Left renal pelvis (tissue), 4 donors: Measurements from ENCODE around the gene MTTP. TPM values are rescaled to one million over a fixed set of nuclear protein-coding genes. Genes with fewer than 3 reads are reported as not detected.

Source experiments
- DNase-seq, 4 donors: peaks; one replicate each; pipeline ENCODE4 v3.0.0-alpha.2; 2013; ENCODE audit warnings: low read depth in 4 of 4, low spot score in 3 of 4
- polyA plus RNA-seq, 4 donors: library from polyadenylated mRNA; unstranded; fragments of 120-200 nt; gene quantifications; one replicate each; pipeline ENCODE4 v1.2.1, GENCODE V29; 2013; ENCODE audit not compliant: insufficient read length in 4 of 4

Gene MTTP
- polyA plus RNA-seq, 4 donors, result 0.98 to 11.7 (median 8.1) TPM

DNA sequence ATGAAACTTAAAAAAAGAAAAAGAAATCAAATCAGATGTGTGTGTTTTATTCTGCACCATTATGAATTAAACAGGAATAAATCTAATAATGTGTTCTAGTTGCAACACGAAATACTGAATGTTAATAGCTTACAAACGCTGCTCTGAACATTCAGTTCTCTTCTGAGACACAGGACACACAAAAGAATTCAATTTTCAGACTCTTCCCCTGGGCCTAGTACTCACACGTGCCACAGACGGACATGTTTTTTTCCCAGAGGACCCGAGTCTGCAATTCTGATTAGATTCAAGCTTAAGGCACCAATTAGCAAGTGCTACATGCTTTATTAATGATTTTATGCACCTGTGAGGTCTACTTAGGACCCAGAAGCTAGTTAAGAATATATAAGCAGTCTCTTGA, 62.5 kb downstream of the MTTP start:
- DNase-seq, result no peak

DNA sequence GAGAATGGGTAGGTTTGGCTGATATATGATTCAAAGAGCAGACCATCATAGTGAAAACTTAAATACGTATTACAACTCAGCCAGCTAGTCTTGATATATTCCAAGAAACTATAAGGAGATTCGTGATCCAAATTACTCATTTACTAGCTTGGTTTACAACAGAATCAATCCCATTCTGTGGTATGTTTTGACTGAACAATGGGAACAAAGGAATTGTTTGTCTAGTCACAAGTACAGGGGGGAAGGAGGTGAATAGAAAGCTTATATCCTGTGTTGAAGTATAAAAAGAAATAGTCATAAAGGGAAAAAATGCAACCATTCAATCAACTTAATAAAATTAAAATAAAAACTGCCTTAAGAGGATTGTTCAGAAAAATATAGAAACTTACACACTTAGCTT, 66.1 kb downstream of the MTTP start:
- DNase-seq, result no peak

DNA sequence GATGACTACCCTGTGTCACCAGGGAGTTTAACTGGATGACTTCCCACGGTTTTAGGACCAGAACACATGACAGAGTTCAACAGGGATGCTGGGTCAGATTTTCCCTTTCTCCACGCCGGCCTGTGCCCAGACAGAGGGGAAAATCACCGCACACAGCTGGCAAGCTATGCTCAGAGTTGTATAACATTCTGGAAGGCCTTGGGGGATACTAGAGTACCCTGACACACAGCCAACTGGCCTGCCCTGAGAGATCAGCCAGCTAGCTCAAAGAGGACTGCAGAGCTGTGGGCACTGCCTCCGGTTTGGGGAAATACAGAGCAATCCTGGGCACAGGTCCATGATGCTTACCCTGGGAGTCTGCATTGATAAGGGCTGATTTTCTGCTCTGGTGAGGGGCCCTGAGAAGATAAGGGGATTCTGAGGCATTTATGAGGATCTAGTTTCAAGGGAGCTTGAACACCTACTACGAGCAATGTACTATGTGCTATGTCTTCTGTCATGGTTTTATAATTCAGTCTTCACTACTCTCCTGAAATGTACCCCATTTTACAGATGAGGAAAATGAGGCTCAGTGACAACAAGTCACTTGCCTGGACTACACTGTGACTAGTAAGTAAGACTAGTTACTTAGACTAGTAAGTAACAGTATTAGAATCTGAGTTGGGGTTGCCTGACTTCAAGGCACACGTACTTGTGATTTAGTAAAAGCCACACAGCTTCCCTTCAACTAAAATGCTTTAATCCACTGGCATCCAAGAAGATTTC, 68.3 kb downstream of the MTTP start:
- DNase-seq, result no peak

DNA sequence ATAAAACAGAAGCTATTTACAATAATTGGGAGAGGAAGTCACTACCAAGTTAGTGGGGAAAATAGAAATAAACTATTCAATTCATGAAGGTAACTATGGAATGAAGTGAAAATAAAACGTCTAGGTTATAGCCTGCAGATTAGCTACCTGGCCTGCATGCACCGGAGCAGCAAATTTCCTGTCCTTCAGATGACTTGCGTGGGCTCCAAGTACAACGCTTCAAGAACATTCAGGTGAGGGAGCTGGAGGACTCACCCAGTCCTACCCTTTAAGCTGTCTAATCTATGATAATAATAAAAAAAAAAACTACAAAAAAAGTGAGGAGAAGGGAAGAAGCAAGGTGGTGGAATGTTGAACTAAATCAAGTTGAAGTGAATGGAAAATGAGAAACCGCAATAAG, 69.8 kb downstream of the MTTP start:
- DNase-seq, result no peak

DNA sequence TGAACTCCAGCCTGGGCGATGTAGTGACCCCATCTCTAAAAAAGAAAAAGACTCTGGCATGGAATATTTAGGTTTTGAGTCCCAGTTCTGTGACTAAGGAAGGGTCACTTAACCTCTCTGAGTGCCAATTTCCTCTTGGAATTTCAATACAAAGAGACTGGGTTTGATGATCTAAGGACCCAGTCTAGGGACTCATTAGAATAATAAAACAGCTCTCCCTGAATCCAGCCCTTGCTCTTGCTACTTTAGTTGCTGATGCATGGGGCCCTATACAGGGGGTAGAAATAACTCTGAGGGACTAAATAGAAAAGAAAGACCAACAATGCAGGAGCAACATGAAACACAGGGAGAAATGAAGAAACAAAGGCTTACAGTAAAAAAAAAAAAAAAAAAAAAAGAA, 70.4 kb downstream of the MTTP start:
- DNase-seq, result no peak

DNA sequence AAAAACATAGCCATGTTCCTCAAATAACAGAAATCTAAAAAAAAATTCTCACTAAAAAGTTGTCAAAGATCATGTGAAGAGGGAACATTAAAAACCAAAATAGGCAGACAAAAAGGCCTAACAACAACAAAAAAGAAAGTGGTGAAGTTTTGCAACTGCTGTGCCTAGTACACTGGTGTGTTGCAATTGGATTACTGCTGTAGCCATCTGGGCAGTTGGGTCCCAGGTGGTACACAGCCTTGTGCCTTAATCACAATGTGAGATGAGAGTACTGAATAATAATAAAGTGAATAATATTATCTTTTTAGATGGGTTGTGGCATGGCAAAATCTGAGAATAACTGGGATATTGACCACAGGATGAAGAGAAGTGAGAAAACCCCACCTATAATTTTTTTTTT, 71.0 kb downstream of the MTTP start:
- DNase-seq, result no peak

DNA sequence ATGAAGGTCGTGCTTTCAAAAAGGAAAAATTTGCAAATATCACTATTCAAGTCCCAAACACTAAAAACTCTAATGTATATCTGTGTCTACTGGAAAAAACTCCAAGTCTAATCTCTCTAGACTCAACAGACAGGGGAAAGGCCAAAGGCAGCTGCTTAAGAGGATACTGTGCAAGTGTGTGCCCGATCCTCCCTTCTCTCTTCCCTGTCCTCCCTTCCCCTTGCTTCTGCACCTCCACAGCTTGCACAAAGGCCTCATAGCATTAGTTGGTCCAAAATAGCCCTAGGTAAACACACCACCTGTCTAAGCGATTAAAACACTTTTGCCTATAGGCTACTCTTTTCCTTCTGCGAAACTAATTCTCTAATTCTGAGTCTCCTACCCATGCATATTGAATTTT, 72.4 kb downstream of the MTTP start:
- DNase-seq, result no peak

DNA sequence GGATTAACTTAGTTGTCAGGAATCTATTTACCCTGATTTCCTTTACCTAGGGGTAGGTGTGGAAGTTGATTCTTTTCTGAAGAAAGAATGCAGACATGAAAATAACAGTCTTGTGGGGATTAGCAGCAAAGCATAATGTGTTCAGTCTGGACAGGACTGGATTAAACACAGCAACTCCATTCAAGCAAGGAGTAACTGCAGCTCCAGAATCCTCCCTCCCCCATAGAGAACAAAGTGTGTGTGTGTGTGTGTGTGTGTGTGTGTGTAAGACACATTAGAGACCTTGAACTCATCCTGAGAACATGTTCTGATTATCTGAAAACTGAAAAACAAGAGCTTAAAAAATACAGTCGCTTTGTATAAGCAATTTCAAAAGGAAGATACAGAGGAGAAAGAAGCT, 73.7 kb downstream of the MTTP start:
- DNase-seq, result peak in 2 of 4 donors; percentile 32 to 47

DNA sequence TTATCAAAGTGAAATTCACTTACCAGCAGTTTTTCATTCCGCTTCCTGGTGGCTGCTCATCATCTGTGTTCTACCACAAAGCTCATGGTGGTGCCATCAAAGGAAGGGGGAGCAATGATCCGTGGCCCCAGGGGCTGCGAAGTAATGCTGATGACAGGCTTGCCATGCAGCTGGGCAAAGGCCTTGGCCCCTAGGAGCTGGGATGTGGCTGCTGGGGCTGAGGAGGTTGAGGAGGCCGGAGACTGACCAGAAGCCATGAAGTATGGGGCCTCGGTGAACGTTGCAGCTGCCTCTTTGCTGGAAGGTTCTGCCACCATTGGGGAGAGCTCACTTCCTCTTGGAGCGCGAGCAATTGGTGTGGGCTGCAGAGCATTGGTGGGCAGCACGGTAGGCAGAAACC, 74.6 kb downstream of the MTTP start:
- no peak for DNase-seq

DNA sequence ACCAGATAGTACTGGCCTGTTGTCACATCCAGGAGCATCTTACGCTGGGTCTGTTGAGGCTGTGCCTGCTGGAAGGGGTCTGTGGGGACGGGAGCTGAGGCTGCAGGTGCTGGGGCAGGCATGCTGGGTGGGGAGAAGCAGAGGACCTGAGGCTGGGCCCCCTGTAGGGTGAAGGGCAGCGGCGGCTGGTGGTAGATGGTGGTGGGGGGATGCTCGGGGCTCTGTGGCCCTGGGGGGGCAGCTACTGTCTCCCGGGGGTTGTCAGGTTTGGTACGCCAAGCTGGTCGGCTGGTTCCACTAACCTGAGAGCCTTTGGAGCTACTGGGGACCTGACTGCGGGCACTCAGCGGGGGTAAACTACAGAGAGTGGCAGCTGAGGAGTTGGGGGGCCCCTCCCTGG, 75.2 kb downstream of the MTTP start:
- no peak for DNase-seq

DNA sequence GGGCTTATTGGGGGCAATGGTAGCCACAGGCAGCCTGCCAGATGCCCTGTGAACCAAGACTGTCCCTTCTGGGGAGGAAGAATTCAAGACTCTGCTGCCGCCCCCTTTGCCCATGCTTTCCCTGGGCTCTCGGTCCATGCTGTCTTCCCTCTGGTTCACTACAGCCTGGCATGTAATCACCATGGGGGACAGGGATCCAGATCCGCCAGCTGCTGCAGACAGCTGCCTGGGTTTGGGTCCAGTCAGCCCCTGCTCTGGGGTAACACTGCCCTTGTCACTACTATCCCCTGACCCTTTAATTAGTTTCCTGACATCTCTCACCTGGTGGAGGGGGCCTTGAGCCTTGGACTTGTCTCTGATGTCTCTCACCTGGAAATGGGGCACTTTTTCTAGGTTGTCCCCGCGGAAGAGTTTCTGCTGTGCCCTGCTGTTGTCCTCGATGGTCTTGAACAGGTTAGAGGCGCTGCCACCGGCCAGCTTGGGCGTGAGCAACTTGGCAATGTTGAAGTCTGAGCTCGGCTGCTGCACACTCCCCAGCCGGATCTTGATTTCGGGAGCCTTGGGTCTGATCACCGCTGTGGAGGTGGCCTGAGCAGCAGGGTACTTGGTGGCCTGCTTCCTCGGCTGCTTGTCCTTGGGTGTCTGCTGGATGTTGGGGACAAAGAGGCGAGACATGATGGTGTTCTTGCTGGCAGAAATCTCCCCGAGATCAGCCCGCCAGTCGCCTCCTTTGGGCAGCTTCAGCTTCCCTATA, 76.6 kb downstream of the MTTP start:
- no peak for DNase-seq

DNA sequence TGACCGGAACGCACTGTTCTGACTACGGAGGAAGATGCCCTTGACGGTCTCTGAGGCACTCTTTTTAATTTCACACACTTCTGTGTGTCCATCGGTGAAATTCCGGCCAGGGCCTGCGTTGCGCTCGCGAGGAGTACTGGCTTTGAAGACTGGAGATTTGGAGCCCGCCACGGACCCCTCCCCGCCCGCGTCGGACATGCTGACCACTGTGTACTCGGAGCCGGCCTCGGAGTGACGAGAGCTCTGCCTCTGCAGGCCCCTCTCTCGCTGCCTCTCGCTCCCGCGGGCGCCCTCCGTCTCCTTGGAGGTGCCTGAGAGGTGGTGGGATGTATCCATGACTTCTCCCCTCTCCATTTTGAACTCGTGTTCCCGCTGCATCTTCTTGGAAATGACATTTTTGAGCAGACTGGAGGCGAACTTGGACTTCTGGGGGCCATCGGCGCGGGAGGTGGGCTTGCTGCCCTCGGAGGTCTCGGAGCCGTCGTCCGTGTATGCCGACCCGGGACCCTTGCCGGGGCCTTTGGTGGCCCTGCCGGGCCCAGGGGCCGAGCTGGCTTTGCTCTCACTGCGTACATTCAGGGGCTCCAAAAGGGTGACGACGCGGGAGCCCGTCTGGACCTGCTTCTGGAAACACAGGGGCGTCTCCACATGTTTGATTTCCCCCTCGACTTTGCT, 77.3 kb downstream of the MTTP start:
- no peak for DNase-seq

DNA sequence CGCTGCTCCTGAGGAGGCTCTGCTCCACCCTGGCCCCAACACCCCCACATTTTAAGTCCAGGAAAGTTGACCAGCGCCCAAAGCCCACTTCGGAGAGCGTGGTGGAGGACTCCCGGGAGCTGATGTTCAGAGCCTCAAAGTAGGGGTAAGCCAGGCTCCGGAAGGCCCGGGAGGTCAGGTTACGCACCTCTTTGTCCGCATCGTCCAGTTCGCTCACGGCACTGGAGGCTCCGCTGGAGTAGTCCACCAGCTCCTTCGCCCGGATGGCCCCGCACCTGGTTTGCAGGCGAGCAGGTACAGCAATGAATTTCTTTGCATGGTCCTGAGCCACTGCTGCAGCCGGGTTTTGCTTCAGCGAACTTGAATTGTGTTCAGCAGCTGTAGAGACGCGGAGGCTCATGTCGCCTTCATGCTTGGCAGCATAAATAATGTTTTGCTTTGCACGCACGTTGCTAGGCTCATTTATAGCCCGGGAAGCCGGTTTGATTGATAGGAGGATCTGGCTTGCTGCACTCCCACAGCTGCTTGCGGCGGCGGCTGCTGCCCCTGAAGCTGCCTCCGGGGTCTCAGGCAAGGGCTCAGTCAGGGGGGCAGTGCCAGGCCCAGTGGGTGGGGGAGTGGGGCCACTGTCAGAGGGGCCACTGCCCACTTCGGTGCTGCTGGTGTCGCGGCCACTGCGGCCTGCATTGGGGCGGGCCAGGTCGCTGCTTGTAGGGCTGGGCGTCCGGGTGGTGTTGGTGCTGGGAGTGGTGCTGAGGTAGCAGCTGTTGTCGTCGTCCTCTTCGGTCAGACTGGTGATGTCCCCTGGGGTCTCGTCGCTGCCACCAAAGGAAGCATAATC, 78.2 kb downstream of the MTTP start:
- DNase-seq, result peak; percentile 39 to 83 (median 67)

DNA sequence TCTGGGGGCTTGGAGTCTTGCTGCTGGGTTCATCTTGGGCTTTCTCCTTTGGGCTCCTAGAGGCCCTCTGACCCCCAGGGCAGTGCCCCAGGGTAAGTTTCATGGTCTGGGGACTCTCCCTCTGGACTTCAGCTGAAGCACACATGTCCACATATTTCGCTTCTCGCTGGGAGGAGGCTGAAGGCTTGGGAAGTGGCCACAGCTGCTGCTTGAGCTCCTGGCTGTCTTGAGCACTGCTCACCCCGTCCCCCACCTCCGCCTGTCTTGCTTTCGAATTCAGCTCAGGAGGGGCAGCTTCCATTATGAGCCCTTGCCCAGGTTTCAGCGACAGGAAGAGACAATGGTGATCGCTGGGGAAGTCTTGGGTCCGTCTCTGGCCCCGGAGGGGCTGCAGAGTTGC, 79.3 kb downstream of the MTTP start:
- DNase-seq, result no peak

DNA sequence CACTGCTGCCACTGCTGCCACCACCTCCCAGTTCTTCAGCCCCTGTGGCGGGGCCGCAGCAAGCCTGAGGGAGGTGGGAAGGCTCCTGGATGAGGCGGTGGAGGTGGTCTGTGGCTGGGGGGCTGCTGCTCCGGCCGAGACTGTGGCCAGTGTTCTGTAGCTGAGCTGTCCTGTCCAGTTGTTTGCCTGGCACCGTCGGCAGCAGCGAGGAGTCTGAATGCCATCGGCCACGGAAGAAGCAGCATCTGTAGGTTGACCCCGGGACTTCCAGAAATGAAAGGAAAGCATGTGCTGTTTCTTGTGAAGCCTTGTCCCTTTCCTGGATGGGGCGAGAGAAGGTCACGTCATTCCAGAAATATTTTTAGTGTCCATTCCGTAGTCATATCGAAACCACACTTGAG, 79.7 kb downstream of the MTTP start:
- DNase-seq, result no peak

DNA sequence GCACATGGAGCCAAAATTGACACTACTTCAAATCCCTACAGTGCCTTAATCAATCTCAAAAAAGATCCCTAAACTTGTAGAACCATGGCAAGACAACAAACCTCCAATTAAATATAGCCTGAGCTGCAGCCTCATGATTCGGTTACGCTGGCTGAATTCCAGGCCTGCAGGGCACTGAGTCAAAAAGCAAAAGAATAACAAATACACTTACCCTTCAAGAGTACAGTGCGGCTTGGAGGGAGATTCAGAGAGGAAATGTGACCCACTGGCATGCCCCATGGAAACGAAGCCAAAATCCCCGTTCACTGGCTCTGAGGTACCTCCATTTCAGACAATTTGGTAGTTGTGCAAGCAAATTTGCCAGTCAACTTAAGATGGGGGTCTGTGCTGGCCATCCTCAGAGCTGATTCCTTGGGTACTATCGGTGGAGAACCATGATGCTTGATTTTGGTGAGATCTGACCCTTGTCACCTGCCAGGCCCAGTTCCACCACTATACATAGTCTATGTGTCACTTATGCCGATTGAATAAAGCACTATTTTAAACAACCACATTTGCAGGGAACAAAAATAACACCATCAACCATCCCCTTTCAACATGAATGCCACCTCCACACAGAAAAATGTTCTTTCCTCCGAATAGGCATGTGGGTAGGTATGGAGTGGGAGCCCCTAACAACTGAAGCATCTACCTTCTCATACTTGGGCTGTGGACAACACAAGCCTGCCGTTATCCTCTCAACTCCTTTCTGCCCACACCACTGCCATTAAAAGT, 80.9 kb downstream of the MTTP start:
- DNase-seq, result no peak

DNA sequence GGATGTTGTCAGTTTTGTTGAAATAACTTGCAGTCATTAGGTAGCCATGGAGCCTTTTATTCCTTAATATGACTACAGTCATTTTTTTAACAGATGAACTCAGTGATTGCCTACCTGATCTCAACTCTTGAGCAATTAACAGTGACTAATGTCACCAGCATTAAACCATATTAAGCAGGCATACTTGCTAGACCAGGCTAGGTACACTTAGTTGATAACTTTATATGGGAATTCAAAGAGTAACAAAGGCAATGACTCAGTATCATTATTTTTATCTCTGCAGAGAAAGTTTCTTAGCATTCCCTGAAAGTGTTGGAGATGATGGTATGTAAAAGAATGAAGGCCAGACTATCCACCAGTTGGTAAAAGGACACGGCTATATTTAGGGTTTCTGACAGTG, 83.2 kb downstream of the MTTP start, which contains the start of gene C4orf54:
Gene C4orf54, minus strand, starts transcription at position 31 of the 400 bp plus-strand sequence. CDS start 3,180 bp downstream, outside the sequence.
- DNase-seq, result no peak

DNA sequence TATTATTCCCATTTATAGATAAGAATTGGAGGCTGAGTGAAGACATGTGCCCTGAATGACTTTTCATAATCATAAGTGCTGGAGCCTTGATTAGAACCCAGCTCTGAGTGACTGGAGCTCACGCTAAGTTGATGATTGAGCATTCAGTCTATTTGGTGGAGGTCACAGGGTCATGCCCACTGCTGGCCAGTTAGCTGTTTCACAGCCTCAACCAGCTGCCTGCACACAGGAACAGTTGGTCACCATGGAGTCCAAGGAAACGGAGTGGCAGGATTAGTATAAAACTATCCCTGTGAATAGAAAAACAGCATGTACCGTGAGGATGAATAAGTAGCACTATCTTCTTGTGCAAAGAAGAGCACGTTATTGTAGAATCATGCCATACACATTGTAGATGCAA, 84.0 kb downstream of the MTTP start:
- no peak for DNase-seq

DNA sequence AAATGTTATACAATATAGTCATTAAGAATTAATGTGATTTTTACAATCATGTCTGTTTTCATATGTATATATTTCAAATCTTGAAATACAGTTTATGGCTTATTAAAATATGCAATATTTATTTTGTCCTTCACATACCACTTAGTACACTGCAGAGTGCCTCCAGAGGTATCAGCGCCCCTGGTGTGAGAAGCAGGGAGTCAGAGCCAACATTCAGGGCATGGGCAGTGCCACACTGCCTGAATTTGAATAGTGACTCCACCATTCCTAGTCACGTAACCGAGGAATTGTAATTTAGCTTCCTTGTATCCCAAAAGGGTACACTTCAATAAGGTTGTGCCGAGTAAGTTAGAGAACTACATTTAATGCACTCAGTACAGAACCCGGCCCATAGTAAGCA, 87.3 kb downstream of the MTTP start:
- DNase-seq, result no peak

DNA sequence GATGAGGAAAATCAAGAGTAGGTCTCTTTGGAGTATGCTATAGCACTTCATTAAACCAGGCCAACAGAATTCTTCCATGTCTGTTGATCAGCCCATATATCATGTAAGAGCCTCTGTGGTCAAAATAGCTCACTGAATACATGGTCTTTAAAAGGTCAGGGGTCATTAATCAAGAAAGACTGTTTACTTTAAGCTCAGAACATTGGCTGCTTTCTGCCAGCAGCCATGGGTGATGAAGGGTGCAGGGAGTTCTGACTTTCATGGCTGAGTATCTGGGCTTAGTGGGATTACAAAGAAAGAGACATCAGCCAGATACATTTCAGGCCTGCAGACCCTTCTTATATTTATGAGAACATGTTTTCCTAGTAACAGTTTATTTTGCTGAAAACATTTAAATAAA, 90.1 kb downstream of the MTTP start:
- no peak for DNase-seq
